VCaP (cell line): Measurements from ENCODE around the gene PRR5L.

Experiments
- H3K27ac ChIP-seq: fragments of 450-650 bp; 2 replicates; pipeline ENCODE4 v1.5.1; 2017
- TF ChIP-seq, protein P1 (sequence below): fragments of 450-650 bp; conservative IDR thresholded peaks from 2 replicates; pipeline ENCODE4 v1.5.1; 2017; ENCODE audit warnings: mild to moderate bottlenecking, moderate library complexity

The PRR5L gene

DNA sequence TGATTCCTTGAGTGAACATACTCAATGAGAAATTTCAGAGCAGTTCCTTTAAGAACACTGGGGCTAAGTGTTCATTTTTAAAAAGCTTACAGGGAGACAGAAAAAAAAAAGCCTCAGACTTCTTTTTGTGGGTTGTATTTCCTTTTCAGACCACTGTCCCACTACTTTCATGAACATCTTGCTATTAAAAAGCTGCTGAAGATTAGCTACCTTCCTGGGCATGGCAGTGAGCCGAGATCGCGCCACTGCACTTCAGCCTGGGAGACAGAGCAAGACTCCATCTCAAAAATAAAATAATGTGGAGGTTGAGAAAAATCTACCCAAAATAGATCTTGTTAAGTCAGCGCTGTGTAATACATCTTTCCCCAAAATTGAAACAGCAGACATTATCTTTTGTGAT is 203.2 kb downstream of the PRR5L start:
- H3K27ac ChIP-seq: no peak overlapping the region
- TF ChIP-seq, protein P1, sequence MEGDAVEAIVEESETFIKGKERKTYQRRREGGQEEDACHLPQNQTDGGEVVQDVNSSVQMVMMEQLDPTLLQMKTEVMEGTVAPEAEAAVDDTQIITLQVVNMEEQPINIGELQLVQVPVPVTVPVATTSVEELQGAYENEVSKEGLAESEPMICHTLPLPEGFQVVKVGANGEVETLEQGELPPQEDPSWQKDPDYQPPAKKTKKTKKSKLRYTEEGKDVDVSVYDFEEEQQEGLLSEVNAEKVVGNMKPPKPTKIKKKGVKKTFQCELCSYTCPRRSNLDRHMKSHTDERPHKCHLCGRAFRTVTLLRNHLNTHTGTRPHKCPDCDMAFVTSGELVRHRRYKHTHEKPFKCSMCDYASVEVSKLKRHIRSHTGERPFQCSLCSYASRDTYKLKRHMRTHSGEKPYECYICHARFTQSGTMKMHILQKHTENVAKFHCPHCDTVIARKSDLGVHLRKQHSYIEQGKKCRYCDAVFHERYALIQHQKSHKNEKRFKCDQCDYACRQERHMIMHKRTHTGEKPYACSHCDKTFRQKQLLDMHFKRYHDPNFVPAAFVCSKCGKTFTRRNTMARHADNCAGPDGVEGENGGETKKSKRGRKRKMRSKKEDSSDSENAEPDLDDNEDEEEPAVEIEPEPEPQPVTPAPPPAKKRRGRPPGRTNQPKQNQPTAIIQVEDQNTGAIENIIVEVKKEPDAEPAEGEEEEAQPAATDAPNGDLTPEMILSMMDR: no peak

- H3K27ac ChIP-seq: no peak overlapping the region
- TF ChIP-seq, protein P1: no peak
Observed at GRCh38 chr11:36500315-36500721, 204.2 kb downstream of the PRR5L start.

- TF ChIP-seq, protein P1: no peak
- no peak overlapping the region for H3K27ac ChIP-seq
Observed at GRCh38 chr11:36501236-36501635, 205.1 kb downstream of the PRR5L start.

GRCh38 chr11:36507824-36508489 is 211.9 kb downstream of the PRR5L start:
- TF ChIP-seq, protein P1: no peak
- H3K27ac ChIP-seq: no peak overlapping the region

- H3K27ac ChIP-seq: peak overlapping the region; percentile 77; the same call in 1 of the 2 replicates
- TF ChIP-seq, protein P1: no peak
Observed at GRCh38 chr11:36508743-36509142, 212.7 kb downstream of the PRR5L start.

GRCh38 chr11:36509201-36509639 is 213.1 kb downstream of the PRR5L start:
- peak overlapping the region; percentile 77 for H3K27ac ChIP-seq

GRCh38 chr11:36509694-36510593 is 213.9 kb downstream of the PRR5L start, which contains the start of gene TRAF6:
TSS of gene TRAF6 (minus strand) at chr11:36510272. CDS start at chr11:36501515, 8,757 bp downstream.
- peak within 1 kb of the TSS; percentile 77 for H3K27ac ChIP-seq
- TF ChIP-seq, protein P1: peak; percentile 94

More at GRCh38 chr11:36509201-36509639, 213.1 kb downstream of the PRR5L start:
- TF ChIP-seq, protein P1: no peak
